Sciatic nerve (tissue), 1 donor: ENCODE data around the gene CREBBP. TPM values are rescaled to one million over a fixed set of nuclear protein-coding genes. Genes with fewer than 3 reads are reported as not detected.

Experiments
- total RNA-seq: library from RNA; stranded (reverse); fragmentation: NEBNext Ultra II Directional; extraction: Animal tissue kit (Norgen Biotek cat#: 25700); gene quantifications from one replicate; pipeline ENCODE4 v1.2.1, GENCODE V29; 2021
- donor health status: DM: no; HTN: no; CAD: no.

The CREBBP gene
- total RNA-seq, 1 donor from 2014 or later = 120 TPM

Other genes starting within 250 kb of the CREBBP start
- 24.7 TPM for gene DNASE1, start 226.0 kb downstream of the CREBBP start, total RNA-seq
- gene TRAP1, start 163.2 kb downstream of the CREBBP start, total RNA-seq = 73.6 TPM
- gene ADCY9, start 235.7 kb upstream of the CREBBP start, total RNA-seq = 25.9 TPM